Adrenal gland (tissue), 12 donors: ENCODE data around the gene SLC1A2. TPM values are rescaled to one million over a fixed set of nuclear protein-coding genes. Genes with fewer than 3 reads are reported as not detected.

Experiments
- DNase-seq, 7 donors: peaks; one replicate each; pipeline ENCODE4 v3.0.0-alpha.2; 2019 to 2020
- H3K27ac ChIP-seq, 5 donors: fragments of 200-600 bp; sonication (generic) in 4 of 5; 1 replicate in 3 of 5; 2 replicates in 2 of 5; pipeline versions ENCODE4 v1.5.1 to v1.8.0; 2016 to 2020; ENCODE audit warnings: mild to moderate bottlenecking in 1 of 5
- H3K27me3 ChIP-seq: fragments of 200-600 bp; 2 replicates; pipeline ENCODE4 v1.8.0; 2021
- H3K36me3 ChIP-seq, 2 donors: fragments of 200-600 bp; replicated peaks in 1 of 2; 1 replicate in 1 of 2; 2 replicates in 1 of 2; pipeline versions ENCODE4 v1.5.1 to v1.8.0; 2018 to 2022
- H3K4me1 ChIP-seq, 2 donors: fragments of 200-600 bp; replicated peaks in 1 of 2; 1 replicate in 1 of 2; 2 replicates in 1 of 2; pipeline versions ENCODE4 v1.5.1 to v1.8.0; 2018 to 2021
- H3K4me3 ChIP-seq, 4 donors: fragments of 200-600 bp; sonication (generic) in 3 of 4; one replicate each; pipeline ENCODE4 v1.5.1; 2016 to 2018
- H3K9me3 ChIP-seq, 3 donors: fragments of 200-600 bp; sonication (generic) in 1 of 3; replicated peaks in 1 of 3; 1 replicate in 2 of 3; 2 replicates in 1 of 3; pipeline versions ENCODE4 v1.5.1 to v1.8.0; 2016 to 2021
- CTCF ChIP-seq, 6 experiments: fragments of 450-650 bp in 4 of 6; fragments of 200-600 bp in 2 of 6; sonication (generic) in 1 of 6; IDR thresholded peaks; 1 replicate in 5 of 6; 2 replicates in 1 of 6; pipeline versions ENCODE4 v1.5.1 to v1.8.0; 2016 to 2021; ENCODE audit warnings: antibody characterized with exemption in 6 of 6, mild to moderate bottlenecking in 2 of 6, moderate library complexity in 1 of 6
- POLR2A ChIP-seq, 2 donors: fragments of 450-650 bp; IDR thresholded peaks; one replicate each; pipeline ENCODE4 v1.6.1; 2017; ENCODE audit warnings: antibody characterized with exemption in 2 of 2, mild to moderate bottlenecking in 2 of 2, moderate library complexity in 1 of 2
- WGBS, 4 donors: extraction: QIAGEN DNeasy Blood & Tissue Kit in 2 of 4; methylation state at CpG; one replicate each; pipeline versions ENCODE4 v1.1.5 to v1.1.7; 2013 to 2017; 5-methylcytosine and 5-hydroxymethylcytosine counted together
- intact Hi-C, 2 donors: fragments of 100-400 bp; cut with DNase I; formaldehyde crosslinking; loops; one replicate each; pipeline versions ENCODE4 v1.14.1 to v1.15.0; 2022 to 2023
- polyA plus RNA-seq, 3 donors: library from polyadenylated mRNA; stranded (reverse); fragments of 200-250 nt in 2 of 3; fragments of 350-450 nt in 1 of 3; fragmentation: Illumina TruSeq in 1 of 3; extraction: RNeasy Lipid Tissue Mini Kit (QIAGEN cat#74804) in 1 of 3; gene quantifications; one replicate each; pipeline ENCODE4 v1.2.3, GENCODE V29; 2013 to 2014
- total RNA-seq, 9 donors: library from RNA; depleted of rRNA in 4 of 9; stranded (reverse); fragments of >200 nt in 4 of 9; fragments of 120-200 nt in 1 of 9; fragmentation: NEBNext Ultra II Directional in 1 of 9; extraction: Animal tissue kit (Norgen Biotek cat#: 25700) in 1 of 9; gene quantifications; one replicate each; pipeline versions ENCODE4 v1.1.0 to v1.2.4, GENCODE V29; 2013 to 2023
- donor health status: healthy with polysubstance abuse.
- donor health status: Bipolar disorder and iron deficiency.
- donor health status: DM: yes; HTN: yes; CAD: no.
- donor health status: DM: no; HTN: no; CAD: no.
- donor health status: DM: no; HTN: no; CAD: no.
- donor health status: DM: yes; HTN: yes; CAD: no.

Gene SLC1A2
- total and polyA plus RNA-seq, 12 donors, result 1.4 to 517 (median 8.7) TPM

- no peak for TF ChIP-seq CTCF (IDR thresholded peaks at IDR 0.05)
- no peak for TF ChIP-seq POLR2A (IDR thresholded peaks at IDR 0.05)
- intact Hi-C loops, result no loop called here
- no peaks in the 10 kb centered on the region for H3K36me3 ChIP-seq
These were observed 149.0 kb downstream of the SLC1A2 start for GRCh38 chr11:35270342-35270741.

GRCh38 chr11:35267504-35267903 lies 151.9 kb downstream of the SLC1A2 start:
- Histone ChIP-seq H3K9me3 (no peaks in the 10 kb centered on the region), H3K36me3 (no peaks in the 10 kb centered on the region), H3K27ac (no peak overlapping the region), H3K4me3 (no peak overlapping the region), H3K27me3 (no peaks in the 10 kb centered on the region), H3K4me1 (no peaks in the 10 kb centered on the region)
- TF ChIP-seq CTCF (IDR thresholded peaks at IDR 0.05) (no peak), POLR2A (IDR thresholded peaks at IDR 0.05) (no peak)
- intact Hi-C loops, result loop anchor here in 1 of 2 donors (10.0 kb wide), 1 partner anchor 107 kb away; no protein-coding TSS in a partner anchor
- DNase-seq, result no peak
- 87 to 93% (median 92%) methylated on average over 2 of the region's 2 CpGs for WGBS, 4 donors

More at GRCh38 chr11:35270342-35270741, 149.0 kb downstream of the SLC1A2 start:
- DNase-seq, result no peak
- no peak overlapping the region for H3K4me3 ChIP-seq
- peaks cover 5 to 8% of the 10 kb centered on the region in 2 donors for H3K4me1 ChIP-seq
- H3K9me3 ChIP-seq, result no peaks in the 10 kb centered on the region
- WGBS, 4 donors, result 86 to 90% (median 87%) methylated on average over 1 of the region's 1 CpG
- no peak overlapping the region for H3K27ac ChIP-seq
- H3K27me3 ChIP-seq, result no peaks in the 10 kb centered on the region

- Histone ChIP-seq H3K4me3 (no peak overlapping the region), H3K4me1 (no peaks in the 10 kb centered on the region), H3K36me3 (no peaks in the 10 kb centered on the region), H3K27me3 (no peaks in the 10 kb centered on the region), H3K27ac (no peak overlapping the region), H3K9me3 (no peaks in the 10 kb centered on the region)
- WGBS, 4 donors, result 61 to 78% (median 76%) methylated on average over 3 of the region's 3 CpGs
- no peak for TF ChIP-seq POLR2A (IDR thresholded peaks at IDR 0.05)
- TF ChIP-seq CTCF (IDR thresholded peaks at IDR 0.05), result no peak
- no peak for DNase-seq
- intact Hi-C loops, result loop anchor here in 1 of 2 donors (10.0 kb wide), 1 partner anchor 109 kb away; no protein-coding TSS in a partner anchor
These were observed 153.5 kb downstream of the SLC1A2 start for GRCh38 chr11:35265755-35266454.

DNA sequence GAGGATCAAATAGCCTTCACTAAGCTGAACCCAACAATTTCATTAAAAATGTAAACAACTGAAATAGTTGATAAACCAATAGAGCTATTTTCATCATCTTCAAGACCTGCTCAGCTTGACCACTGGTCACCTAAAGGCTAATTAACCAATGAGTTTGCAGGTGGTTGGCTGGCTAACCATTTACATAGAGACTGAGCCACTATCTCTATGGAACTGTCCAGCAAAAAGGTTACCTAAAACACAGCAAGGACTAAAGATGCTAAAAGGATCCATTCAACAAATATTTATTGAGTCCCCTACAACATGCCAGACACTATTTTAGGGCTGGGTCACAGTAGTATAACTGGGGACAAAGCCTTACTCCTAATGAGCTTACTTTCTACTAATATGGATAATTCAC lies 156.6 kb downstream of the SLC1A2 start:
- Histone ChIP-seq H3K4me1 (no peaks in the 10 kb centered on the region), H3K4me3 (no peak overlapping the region), H3K36me3 (no peaks in the 10 kb centered on the region), H3K27ac (no peak overlapping the region), H3K9me3 (no peaks in the 10 kb centered on the region), H3K27me3 (no peaks in the 10 kb centered on the region)
- TF ChIP-seq CTCF (IDR thresholded peaks at IDR 0.05), result no peak
- TF ChIP-seq POLR2A (IDR thresholded peaks at IDR 0.05), result no peak
- intact Hi-C loops, result loop anchor here in 1 of 2 donors (10.0 kb wide), 1 partner anchor 112 kb away; no protein-coding TSS in a partner anchor
- DNase-seq, result no peak
